SK-N-MC (cell line): ENCODE measurements around the gene FAR2.

Experiments
- EZH2 ChIP-seq: fragments of 200-600 bp; sonication (generic); IDR thresholded peaks from one replicate; pipeline ENCODE4 v1.6.1; 2017; ENCODE audit warnings: antibody characterized with exemption
- FOXP2 ChIP-seq: optimal IDR thresholded peaks from 2 replicates; pipeline ENCODE3; 2011; ENCODE audit warnings: mild to moderate bottlenecking, moderate library complexity; ENCODE audit not compliant: insufficient read depth; ENCODE audit errors: extremely low read length, control extremely low read depth
- POLR2AphosphoS5 ChIP-seq: IDR thresholded peaks from 2 replicates; pipeline ENCODE4 v1.6.1; 2012; ENCODE audit warnings: mild to moderate bottlenecking, low read depth, low read length, borderline replicate concordance

DNA sequence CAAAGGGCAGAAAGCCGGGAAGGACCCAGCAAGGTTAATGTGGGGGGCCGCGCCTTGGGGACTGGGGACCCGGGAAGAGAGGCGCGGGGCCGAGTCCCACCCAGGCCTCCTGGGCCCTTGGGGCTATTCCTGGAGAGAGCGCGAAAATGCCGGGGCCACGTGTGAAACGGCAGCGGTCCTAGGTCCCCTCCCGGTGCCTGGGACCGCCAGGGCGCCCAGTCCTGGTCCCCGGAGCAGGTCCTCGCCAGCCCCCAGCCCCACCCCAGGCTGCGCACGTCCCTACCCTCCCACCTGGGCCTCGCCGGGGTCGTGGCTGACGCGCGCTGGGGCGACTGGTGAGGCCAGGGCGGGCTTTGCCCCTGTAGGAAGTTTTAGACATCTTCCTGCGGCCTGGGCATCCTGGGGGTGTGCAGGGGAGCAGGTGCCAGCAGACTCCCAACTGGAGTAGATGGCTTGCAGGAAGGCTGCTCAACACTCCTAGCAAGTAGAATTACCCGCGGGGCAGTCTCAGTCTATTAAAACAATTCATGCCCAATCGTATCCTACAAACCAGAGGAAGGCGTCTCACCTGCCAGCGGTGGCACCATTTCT is 708 bp downstream of the FAR2 start:
- TF ChIP-seq POLR2AphosphoS5 = no peak
- no peak for TF ChIP-seq EZH2
- TF ChIP-seq FOXP2 = no peak
